HepG2 (cell line): ENCODE data around the gene ARHGEF16. TPM values are rescaled to one million over a fixed set of nuclear protein-coding genes. Genes with fewer than 3 reads are reported as not detected.

Experiments
- CAMTA2 ChIP-seq: sonication (generic); formaldehyde crosslinking; IDR thresholded peaks from 2 replicates; pipeline ENCODE4 v1.4.0; 2020; ENCODE audit warnings: mild to moderate bottlenecking, missing genetic modification reagents, borderline replicate concordance
- CHD2 ChIP-seq: IDR thresholded peaks from 2 replicates; pipeline ENCODE4 v1.6.1; 2011; ENCODE audit warnings: low read depth, low read length, improper control_type of control experiment
- DNMT3B ChIP-seq: conservative IDR thresholded peaks from 2 replicates; pipeline ENCODE4 v1.6.1; 2016; ENCODE audit warnings: missing biosample characterization, control low read depth
- ELF4 ChIP-seq: sonication (generic); formaldehyde crosslinking; IDR thresholded peaks from 2 replicates; pipeline ENCODE4 v1.5.0; 2020; ENCODE audit warnings: missing genetic modification reagents, mild to moderate bottlenecking, moderate library complexity, borderline replicate concordance
- FOXM1 ChIP-seq: sonication (generic); formaldehyde crosslinking; IDR thresholded peaks from 2 replicates; pipeline ENCODE4 v1.5.0; 2020; ENCODE audit warnings: missing genetic modification reagents
- GATAD2A ChIP-seq: IDR thresholded peaks from 2 replicates; pipeline ENCODE4 v1.6.1; 2016
- HNF4G ChIP-seq, 2 experiments: sonication (generic) in 1 of 2; formaldehyde crosslinking in 1 of 2; IDR thresholded peaks; 2 replicates each; pipeline versions ENCODE4 v1.4.0 to v1.6.1; 2011 to 2020; ENCODE audit warnings: borderline replicate concordance in 2 of 2, low read depth in 2 of 2, mild to moderate bottlenecking in 2 of 2, low read length in 1 of 2, missing genetic modification reagents in 1 of 2, moderate library complexity in 1 of 2
- KIAA2018 ChIP-seq: sonication (generic); formaldehyde crosslinking; IDR thresholded peaks from 2 replicates; pipeline ENCODE4 v1.5.0; 2020; ENCODE audit warnings: mild to moderate bottlenecking, missing genetic modification reagents, borderline replicate concordance
- MZF1 ChIP-seq: sonication (generic); formaldehyde crosslinking; IDR thresholded peaks from 2 replicates; pipeline ENCODE4 v1.8.1; 2023; ENCODE audit warnings: mild to moderate bottlenecking, missing genetic modification reagents, borderline replicate concordance
- NCOA2 ChIP-seq: sonication (generic); formaldehyde crosslinking; IDR thresholded peaks from 2 replicates; pipeline ENCODE4 v1.8.0; 2022; ENCODE audit warnings: inconsistent platforms
- NFIB ChIP-seq: sonication (generic); formaldehyde crosslinking; IDR thresholded peaks from 2 replicates; pipeline ENCODE4 v1.9.0; 2021; ENCODE audit warnings: missing genetic modification reagents, mild to moderate bottlenecking, borderline replicate concordance
- NR2F1 ChIP-seq, 2 experiments: fragments of 450-650 bp in 1 of 2; formaldehyde crosslinking in 1 of 2; IDR thresholded peaks; 2 replicates each; pipeline versions ENCODE4 v1.5.0 to v1.6.1; 2016 to 2020; ENCODE audit warnings: mild to moderate bottlenecking in 1 of 2, missing compliant biosample characterization in 1 of 2, missing genetic modification reagents in 1 of 2, moderate library complexity in 1 of 2
- NR2F6 ChIP-seq, 2 experiments: IDR thresholded peaks; 2 replicates each; pipeline ENCODE4 v1.6.1; 2016; ENCODE audit warnings: antibody characterized with exemption in 1 of 2, mild to moderate bottlenecking in 1 of 2
- PHF8 ChIP-seq: sonication (generic); formaldehyde crosslinking; IDR thresholded peaks from 2 replicates; pipeline ENCODE4 v1.5.0; 2020; ENCODE audit warnings: missing genetic modification reagents
- RAD21 ChIP-seq: fragments of 450-650 bp; formaldehyde crosslinking; IDR thresholded peaks from 2 replicates; pipeline ENCODE4 v1.5.0; 2020; ENCODE audit warnings: mild to moderate bottlenecking
- RAD51 ChIP-seq: fragments of 450-650 bp; IDR thresholded peaks from 2 replicates; pipeline ENCODE4 v1.6.1; 2016; ENCODE audit warnings: borderline replicate concordance
- RFXAP ChIP-seq: sonication (generic); formaldehyde crosslinking; IDR thresholded peaks from 2 replicates; pipeline ENCODE4 v1.4.0; 2020; ENCODE audit warnings: missing genetic modification reagents, borderline replicate concordance
- U2AF2 ChIP-seq: fragments of 200-400 bp; formaldehyde crosslinking; IDR thresholded peaks from 2 replicates; pipeline ENCODE4 v1.6.1; 2017; ENCODE audit warnings: low read depth, mild to moderate bottlenecking, low read length
- YEATS2 ChIP-seq: sonication (generic); formaldehyde crosslinking; IDR thresholded peaks from 2 replicates; pipeline ENCODE4 v1.4.0; 2020; ENCODE audit warnings: missing genetic modification reagents, borderline replicate concordance
- ZNF30 ChIP-seq: sonication (generic); formaldehyde crosslinking; IDR thresholded peaks from 2 replicates; pipeline ENCODE4 v1.5.0; 2020; ENCODE audit warnings: mild to moderate bottlenecking, missing genetic modification reagents
- ZNF724P ChIP-seq: sonication (generic); formaldehyde crosslinking; IDR thresholded peaks from 2 replicates; pipeline ENCODE4 v1.8.0; 2022; ENCODE audit warnings: missing genetic modification reagents, borderline replicate concordance
- ZNF746 ChIP-seq: sonication (generic); formaldehyde crosslinking; IDR thresholded peaks from 2 replicates; pipeline ENCODE4 v1.8.0; 2022; ENCODE audit warnings: mild to moderate bottlenecking, missing genetic modification reagents
- polyA plus RNA-seq, 8 experiments: library from polyadenylated mRNA; depleted of rRNA in 3 of 8; stranded (reverse) in 7 of 8; unstranded in 1 of 8; fragments of >200 nt; fragmentation: Illumina TruSeq in 4 of 8; extraction: Trizol in 4 of 8; gene quantifications; 2 replicates each; pipeline versions ENCODE4 v1.2.1 to v1.2.3, GENCODE V29; 2011 to 2016; ENCODE audit warnings: low read depth in 4 of 8, missing spikeins in 1 of 8, mixed read lengths in 1 of 8; ENCODE audit not compliant: insufficient read depth in 1 of 8
- total RNA-seq, 5 experiments: library from RNA; depleted of rRNA; stranded (reverse); fragments of >200 nt; fragmentation: Illumina TruSeq; extraction: Trizol; gene quantifications; 2 replicates each; pipeline ENCODE4 v1.2.3, GENCODE V29; 2016; ENCODE audit warnings: low read depth in 1 of 5

ARHGEF16 gene
- total and polyA plus RNA-seq, 2 of the 13 experiments (the other 11 are each of a cell fraction or from before 2014, with no cell fraction given): 20.3 to 39.9 TPM

- TF ChIP-seq RAD21 (no peak; the same call in 1 of the 2 replicates), ZNF746 (CRISPR knock-in tag) (0 out of 2 replicates have a peak, but pooled peaks have one; percentile 18), ZNF30 (CRISPR knock-in tag) (no peak), ELF4 (CRISPR knock-in tag) (no peak), FOXM1 (CRISPR knock-in tag) (no peak), NR2F1 (CRISPR knock-in tag; IDR thresholded peaks at IDR 0.05) (no peak), PHF8 (CRISPR knock-in tag) (no peak; the same call in none of the 2 replicates), U2AF2 (no peak), RAD51 (no peak), ZNF724P (CRISPR knock-in tag) (no peak), NCOA2 (no peak), NFIB (CRISPR knock-in tag) (no peak), MZF1 (CRISPR knock-in tag) (no peak), CHD2 (no peak), RFXAP (CRISPR knock-in tag) (no peak), CAMTA2 (CRISPR knock-in tag) (no peak), DNMT3B (CRISPR knock-in tag) (no peak), KIAA2018 (no peak), GATAD2A (CRISPR knock-in tag) (peak; percentile 76), NR2F6 (IDR thresholded peaks at IDR 0.05) (no peak), NR2F6 (CRISPR knock-in tag; IDR thresholded peaks at IDR 0.05) (peak; percentile 70), YEATS2 (0 out of 2 replicates have a peak, but pooled peaks have one; percentile 23), HNF4G (IDR thresholded peaks at IDR 0.05; ENCODE audit: borderline replicate concordance, low read depth, low read length) (peak; percentile 83), HNF4G (CRISPR knock-in tag; IDR thresholded peaks at IDR 0.05; ENCODE audit: borderline replicate concordance, low read depth) (peak; percentile 52; the same call in 1 of the 2 replicates)
Measured at GRCh38 chr1:3459940-3460671, 5.6 kb downstream of the ARHGEF16 start (continued).
